ENCODE results near the gene SETD2.
"Not testable (repeated sequence)": the region's sequence is repeated elsewhere in the genome, so short reads cannot be mapped to it uniquely, and the experiment has no call there.

Gene SETD2

GRCh38 chr3:47102081-47102600 lies 61.8 kb downstream of the SETD2 start:
- no peak for DNase-seq
- TF ChIP-seq GATA1 (IDR thresholded peaks at IDR 0.05; ENCODE audit: low read depth, low read length) (no peak), POLR2A (IDR thresholded peaks at IDR 0.05; ENCODE audit: low read length) (no peak)

DNA sequence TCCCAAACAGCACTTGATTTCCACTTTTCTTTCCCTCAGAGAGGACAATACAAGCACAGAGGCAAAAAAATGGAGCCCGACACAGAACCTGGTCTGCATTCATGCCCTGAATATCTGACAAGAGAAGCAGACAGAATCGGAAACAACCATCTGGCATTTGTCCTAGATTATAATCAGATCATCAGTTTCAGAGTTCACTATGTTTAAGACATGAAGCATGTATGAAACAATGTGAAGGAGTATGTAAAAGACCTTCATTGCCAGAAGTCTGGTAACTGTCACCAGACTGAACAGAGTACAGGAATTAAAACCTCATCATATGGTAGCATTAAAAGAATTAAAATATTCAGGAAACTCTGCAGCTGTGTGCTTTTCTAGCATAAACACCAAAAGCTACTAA lies 65.0 kb downstream of the SETD2 start:
- no peak for TF ChIP-seq GATA1 (IDR thresholded peaks at IDR 0.05; ENCODE audit: low read depth, low read length)
- no peak for TF ChIP-seq POLR2A (IDR thresholded peaks at IDR 0.05; ENCODE audit: low read length)
- peak in 1 of 2 experiments; percentile 44 for DNase-seq

DNA sequence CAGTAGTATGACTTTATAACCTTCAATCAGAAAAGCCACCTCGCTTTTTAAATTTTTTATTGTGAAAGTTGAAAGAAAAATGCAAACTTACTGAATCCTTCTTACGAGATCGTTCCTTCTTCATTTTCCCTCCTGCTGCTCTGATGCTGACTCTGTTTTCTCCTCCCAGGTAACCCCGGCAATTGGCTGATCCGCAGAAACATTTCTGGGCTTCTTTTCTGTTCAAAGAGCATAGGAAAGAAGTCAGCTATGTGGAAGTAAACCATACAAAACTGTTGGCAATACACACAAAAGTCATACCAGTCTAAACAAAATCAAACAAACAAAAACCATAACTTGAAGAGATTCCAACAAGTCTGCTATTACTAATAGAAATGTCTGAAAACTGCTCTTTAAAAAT lies 66.0 kb downstream of the SETD2 start:
- no peak for DNase-seq
- no peak for TF ChIP-seq GATA1 (IDR thresholded peaks at IDR 0.05; ENCODE audit: low read depth, low read length)
- no peak for TF ChIP-seq POLR2A (IDR thresholded peaks at IDR 0.05; ENCODE audit: low read length)

DNA sequence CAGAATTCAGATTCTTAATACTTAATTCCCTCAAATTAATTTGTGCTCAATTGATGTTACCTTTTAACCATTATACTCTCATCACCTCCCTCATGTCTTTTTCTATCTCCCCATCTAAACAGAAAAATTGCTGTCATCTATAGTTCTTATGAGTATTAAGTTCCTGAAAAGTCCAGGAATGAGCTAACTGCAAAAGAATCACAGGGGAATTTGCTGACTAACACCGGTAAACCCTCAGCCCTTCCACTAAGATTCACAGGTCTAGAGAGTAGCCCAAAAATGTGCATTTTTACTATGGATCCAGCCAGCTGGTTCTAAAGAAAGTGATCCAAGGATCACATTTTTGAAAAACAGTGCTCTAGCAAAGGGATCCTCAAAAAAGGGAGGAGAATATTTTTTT lies 67.0 kb downstream of the SETD2 start:
- DNase-seq: no peak
- TF ChIP-seq GATA1 (IDR thresholded peaks at IDR 0.05; ENCODE audit: low read depth, low read length) (no peak), POLR2A (IDR thresholded peaks at IDR 0.05; ENCODE audit: low read length) (no peak)

GRCh38 chr3:47092090-47092489 lies 71.8 kb downstream of the SETD2 start:
- TF ChIP-seq GATA1 (IDR thresholded peaks at IDR 0.05; ENCODE audit: low read depth, low read length): no peak
- TF ChIP-seq POLR2A (IDR thresholded peaks at IDR 0.05; ENCODE audit: low read length): no peak
- no peak for DNase-seq

DNA sequence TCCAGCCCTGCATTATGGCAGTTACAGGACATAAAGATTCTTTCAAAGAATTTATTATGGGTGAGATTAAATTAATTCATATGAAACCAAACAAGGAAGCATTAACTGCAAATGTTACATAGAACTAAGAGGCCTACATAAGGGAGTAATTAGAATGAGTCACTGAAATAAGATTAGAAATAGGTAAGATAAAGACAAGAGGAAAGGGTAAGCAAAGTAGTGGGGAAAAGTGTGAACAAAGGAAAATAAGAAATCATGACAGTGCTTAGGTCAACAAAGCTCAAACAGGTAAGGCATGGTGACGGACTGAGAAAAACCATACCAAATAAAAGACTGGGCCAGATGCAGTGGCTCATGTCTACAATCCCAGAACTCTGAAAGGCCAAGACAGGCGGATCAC lies 74.3 kb downstream of the SETD2 start:
- DNase-seq: no peak
- TF ChIP-seq GATA1 (IDR thresholded peaks at IDR 0.05; ENCODE audit: low read depth, low read length) (no peak), POLR2A (IDR thresholded peaks at IDR 0.05; ENCODE audit: low read length) (no peak)

DNA sequence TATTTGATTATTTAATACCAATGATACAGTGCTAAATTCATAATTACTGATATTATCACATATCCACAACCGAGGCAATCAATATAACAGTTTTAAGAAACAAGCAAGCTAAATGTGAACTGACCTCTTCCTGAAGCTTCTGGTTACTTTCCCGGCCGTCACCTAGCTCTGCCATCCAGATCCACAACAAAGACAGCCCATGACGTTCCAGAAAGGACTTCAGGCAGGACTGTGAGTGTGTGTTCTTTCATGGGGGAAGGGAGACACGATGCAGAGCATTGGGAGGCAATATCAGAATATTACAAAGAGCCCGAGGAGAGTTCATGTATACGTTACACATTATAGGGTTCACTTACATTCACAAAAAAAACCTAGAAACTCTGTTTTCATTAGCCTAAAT lies 77.8 kb downstream of the SETD2 start:
- no peak for DNase-seq
- TF ChIP-seq POLR2A (IDR thresholded peaks at IDR 0.05; ENCODE audit: low read length): no peak
- no peak for TF ChIP-seq GATA1 (IDR thresholded peaks at IDR 0.05; ENCODE audit: low read depth, low read length)

GRCh38 chr3:47083786-47084185 lies 80.1 kb downstream of the SETD2 start:
- no peak for DNase-seq

GRCh38 chr3:47082519-47082918 lies 81.4 kb downstream of the SETD2 start:
- no peak for DNase-seq
- no peak for TF ChIP-seq POLR2A (IDR thresholded peaks at IDR 0.05; ENCODE audit: low read length)

More at GRCh38 chr3:47083786-47084185, 80.1 kb downstream of the SETD2 start:
- TF ChIP-seq POLR2A (IDR thresholded peaks at IDR 0.05; ENCODE audit: low read length) (no peak), GATA1 (IDR thresholded peaks at IDR 0.05; ENCODE audit: low read depth, low read length) (no peak)

- peak in 1 of 2 experiments; percentile 35 for DNase-seq
- TF ChIP-seq POLR2A (IDR thresholded peaks at IDR 0.05; ENCODE audit: low read length): no peak
- TF ChIP-seq GATA1 (IDR thresholded peaks at IDR 0.05; ENCODE audit: low read depth, low read length): no peak
Measured at GRCh38 chr3:47079432-47079831, 84.5 kb downstream of the SETD2 start.

DNA sequence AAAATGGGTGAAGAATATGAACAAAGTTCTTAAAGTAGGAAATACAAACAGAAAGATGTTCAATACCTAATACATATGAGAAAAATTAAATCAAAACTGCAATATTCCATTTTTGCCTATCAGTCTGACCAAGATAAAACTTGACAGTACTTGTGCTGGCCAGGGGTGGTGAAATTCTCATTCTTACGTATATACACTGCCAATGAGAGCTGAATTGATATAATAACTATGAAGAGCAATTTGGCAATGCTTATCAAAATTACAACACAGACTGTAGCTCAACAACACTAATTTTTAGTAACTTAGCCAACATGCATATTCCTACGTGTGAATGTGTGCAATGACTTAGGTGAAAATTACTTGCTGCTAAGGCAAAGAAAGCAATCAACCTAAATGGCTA lies 90.2 kb downstream of the SETD2 start:
- DNase-seq: no peak
- TF ChIP-seq GATA1 (IDR thresholded peaks at IDR 0.05; ENCODE audit: low read depth, low read length): no peak

- DNase-seq: no peak
- TF ChIP-seq GATA1 (IDR thresholded peaks at IDR 0.05; ENCODE audit: low read depth, low read length) (no peak), POLR2A (IDR thresholded peaks at IDR 0.05; ENCODE audit: low read length) (no peak)
Measured at GRCh38 chr3:47070770-47071169, 93.1 kb downstream of the SETD2 start.

DNA sequence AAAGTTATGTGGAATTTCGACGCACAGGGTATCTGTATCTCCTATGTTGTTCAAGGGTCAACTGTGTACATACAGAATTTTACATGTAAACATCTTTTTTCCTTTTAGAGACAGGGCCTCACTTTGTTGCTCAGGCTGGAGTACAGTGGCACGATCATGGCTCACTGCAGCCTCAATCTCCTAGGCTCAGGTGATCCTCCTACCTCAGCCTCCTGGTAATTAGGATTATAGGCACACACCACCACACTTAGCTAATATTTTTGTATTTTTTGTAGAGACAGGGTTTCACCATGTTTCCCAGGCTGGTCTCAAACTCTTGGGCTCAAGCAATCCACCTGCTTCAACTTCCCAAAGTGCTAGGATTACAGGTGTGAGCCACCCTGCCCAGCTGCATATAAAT lies 97.7 kb downstream of the SETD2 start:
- not testable (repeated sequence) for DNase-seq

GRCh38 chr3:47065681-47066080 lies 98.2 kb downstream of the SETD2 start:
- TF ChIP-seq GATA1 (IDR thresholded peaks at IDR 0.05; ENCODE audit: low read depth, low read length) (no peak), POLR2A (IDR thresholded peaks at IDR 0.05; ENCODE audit: low read length) (no peak)
- no peak for DNase-seq

GRCh38 chr3:47065058-47065457 lies 98.9 kb downstream of the SETD2 start:
- no peak for DNase-seq
- TF ChIP-seq GATA1 (IDR thresholded peaks at IDR 0.05; ENCODE audit: low read depth, low read length) (no peak), POLR2A (IDR thresholded peaks at IDR 0.05; ENCODE audit: low read length) (no peak)

DNA sequence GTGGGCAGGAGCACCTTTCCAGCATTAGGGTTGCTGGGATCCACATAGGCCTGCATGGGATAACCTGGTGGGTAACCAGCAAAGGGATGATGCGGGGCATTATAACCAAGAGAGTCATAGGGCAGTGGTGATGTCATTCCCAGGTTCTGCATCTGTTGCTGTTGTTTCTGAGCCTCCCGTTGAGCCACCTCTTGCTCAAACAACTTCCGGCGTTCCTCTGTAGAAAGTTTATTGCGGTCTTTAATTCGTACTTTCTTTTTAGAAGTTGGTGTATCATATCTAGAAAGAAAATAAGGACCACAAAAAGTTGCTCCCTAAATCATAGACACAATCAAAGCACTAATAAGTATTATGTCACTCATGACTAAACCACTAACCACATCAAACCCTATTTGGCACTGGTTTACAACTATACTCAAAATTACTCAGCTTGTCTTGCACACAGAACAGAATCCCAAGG lies 106.7 kb downstream of the SETD2 start:
- TF ChIP-seq GATA1 (IDR thresholded peaks at IDR 0.05; ENCODE audit: low read depth, low read length) (no peak), POLR2A (IDR thresholded peaks at IDR 0.05; ENCODE audit: low read length) (no peak)
- no peak for DNase-seq
